Keratinocyte (primary cell): Measurements from ENCODE around the gene ABCG4. TPM values are rescaled to one million over a fixed set of nuclear protein-coding genes. Genes with fewer than 3 reads are reported as not detected.

Experiments used
- DNase-seq: peaks from one replicate; pipeline ENCODE4 v3.0.0-alpha.2; 2011; ENCODE audit warnings: low read depth, missing footprints, low spot score
- FAIRE-seq: peaks from 2 replicates; lab custom pipeline; 2011; peaks lifted over from hg19 to GRCh38; lab: Jason Lieb, UNC
- H2AFZ ChIP-seq: 2 replicates; pipeline ENCODE4 v1.6.0; 2012; ENCODE audit warnings: low read length, control low read depth, inconsistent platforms; ENCODE audit not compliant: control insufficient read depth
- H3K27ac ChIP-seq: 2 replicates; pipeline ENCODE4 v1.5.1; 2011; ENCODE audit warnings: low read length; ENCODE audit not compliant: control insufficient read depth, insufficient read depth
- H3K27me3 ChIP-seq: 3 replicates; pipeline ENCODE4 v1.6.0; 2011; ENCODE audit warnings: low read length; ENCODE audit not compliant: control insufficient read depth, insufficient read depth; ENCODE audit errors: extremely low read depth
- H3K36me3 ChIP-seq, 2 experiments: 2 replicates in 1 of 2; 3 replicates in 1 of 2; pipeline ENCODE4 v1.5.1; 2011; ENCODE audit warnings: low read length in 2 of 2, mild to moderate bottlenecking in 1 of 2; ENCODE audit not compliant: control insufficient read depth in 2 of 2, insufficient read depth in 2 of 2; ENCODE audit errors: extremely low read depth in 1 of 2
- H3K4me1 ChIP-seq: 3 replicates; pipeline ENCODE4 v1.5.1; 2011; ENCODE audit warnings: low read length; ENCODE audit not compliant: control insufficient read depth, insufficient read depth; ENCODE audit errors: extremely low read depth
- H3K4me2 ChIP-seq: 3 replicates; pipeline ENCODE4 v1.6.0; 2011; ENCODE audit warnings: low read depth, low read length; ENCODE audit not compliant: control insufficient read depth, insufficient read depth; ENCODE audit errors: extremely low read depth
- H3K4me3 ChIP-seq, 3 experiments: fragments of 200-600 bp in 1 of 3; sonication (generic) in 1 of 3; 2 replicates in 2 of 3; 3 replicates in 1 of 3; pipeline ENCODE4 v1.5.1; 2011 to 2016; ENCODE audit warnings: low read length in 3 of 3, mild to moderate bottlenecking in 3 of 3, control low read depth in 2 of 3, inconsistent platforms in 1 of 3, low read depth in 1 of 3, mixed read lengths in 1 of 3, mixed run types in 1 of 3, moderate library complexity in 1 of 3; ENCODE audit not compliant: control insufficient read depth in 2 of 3, insufficient read depth in 2 of 3; ENCODE audit errors: extremely low read depth in 1 of 3
- H3K79me2 ChIP-seq: 2 replicates; pipeline ENCODE4 v1.6.0; 2012; ENCODE audit warnings: low read length; ENCODE audit not compliant: control insufficient read depth, insufficient read depth
- H3K9ac ChIP-seq: 3 replicates; pipeline ENCODE4 v1.6.0; 2011; ENCODE audit warnings: low read length; ENCODE audit not compliant: control insufficient read depth, insufficient read depth; ENCODE audit errors: extremely low read depth
- H3K9me1 ChIP-seq: 3 replicates; pipeline ENCODE4 v1.6.0; 2011; ENCODE audit warnings: low read length; ENCODE audit not compliant: control insufficient read depth, insufficient read depth; ENCODE audit errors: extremely low read depth
- H3K9me3 ChIP-seq: 2 replicates; pipeline ENCODE4 v1.5.1; 2012; ENCODE audit warnings: low read depth, low read length; ENCODE audit not compliant: control insufficient read depth
- H4K20me1 ChIP-seq: 3 replicates; pipeline ENCODE4 v1.6.0; 2011; ENCODE audit warnings: low read length; ENCODE audit not compliant: control insufficient read depth, insufficient read depth; ENCODE audit errors: extremely low read depth
- EZH2 ChIP-seq: IDR thresholded peaks from one replicate; pipeline ENCODE4 v1.6.1; 2012; ENCODE audit warnings: inconsistent platforms, mild to moderate bottlenecking, low read length, moderate library complexity
- dilution Hi-C: fragments of 300-500 bp; cut with MboI; formaldehyde crosslinking; loops from one replicate; pipeline ENCODE4 v1.7.0; 2020; ENCODE audit warnings: low sequenced_read_pairs; ENCODE audit not compliant: extremely low pct_ligation_motif_present
- polyA plus RNA-seq, 5 experiments: library from polyadenylated mRNA; depleted of rRNA in 3 of 5; stranded (reverse) in 3 of 5; stranded (forward) in 1 of 5; unstranded in 1 of 5; fragments of >200 nt; gene quantifications; 1 replicate in 1 of 5; 2 replicates in 3 of 5; 3 replicates in 1 of 5; pipeline versions ENCODE4 v1.2.1 to v1.2.3, GENCODE V29; 2011 to 2012; ENCODE audit warnings: missing spikeins in 2 of 5, low read depth in 1 of 5, low replicate concordance in 1 of 5
- TF ChIP-seq, protein P1 (sequence below), 3 experiments: IDR thresholded peaks in 1 of 3; conservative IDR thresholded peaks in 1 of 3; optimal IDR thresholded peaks in 1 of 3; 2 replicates in 2 of 3; 3 replicates in 1 of 3; pipeline versions ENCODE3 to v1.5.1; 2011; ENCODE audit warnings: low read length in 3 of 3, mild to moderate bottlenecking in 3 of 3, moderate library complexity in 2 of 3, control low read depth in 1 of 3, inconsistent platforms in 1 of 3; ENCODE audit not compliant: insufficient read depth in 2 of 3; ENCODE audit errors: extremely low read depth in 1 of 3

ABCG4 gene
- polyA plus RNA-seq, 1 donor (not counting 4 experiments of a cell fraction or from before 2014, with no cell fraction given): 0.14 TPM

DNA sequence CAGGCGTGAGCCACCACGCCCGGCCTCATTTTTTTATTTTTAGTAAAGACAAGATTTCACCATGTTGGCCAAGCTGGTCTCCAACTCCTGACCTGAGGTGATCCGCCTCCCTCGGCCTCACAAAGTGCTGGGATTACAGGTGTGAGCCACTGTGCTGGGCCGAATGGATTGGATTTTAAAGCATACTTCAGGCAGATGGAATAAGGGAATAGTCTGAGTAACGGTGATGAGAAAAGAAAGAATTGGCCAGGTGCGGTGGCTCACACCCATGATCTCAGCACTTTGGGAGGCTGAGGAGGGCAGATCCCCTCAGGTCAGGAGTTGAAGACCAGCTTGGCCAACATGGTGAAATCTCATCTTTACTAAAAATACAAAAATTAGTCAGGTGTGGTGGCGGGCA lies 55.2 kb downstream of the ABCG4 start:
- DNase-seq: no peak
- Histone ChIP-seq H3K27ac (no peak overlapping the region), H3K79me2 (peaks cover 28% of the 10 kb centered on the region), H3K9me3 (no peaks in the 10 kb centered on the region), H3K4me1 (peaks cover 15% of the 10 kb centered on the region), H3K4me2 (no peak overlapping the region), H3K36me3 (no peaks in the 10 kb centered on the region), H2AFZ (no peak overlapping the region), H3K4me3 (no peak overlapping the region), H3K9ac (no peak overlapping the region), H4K20me1 (no peaks in the 10 kb centered on the region), H3K27me3 (no peaks in the 10 kb centered on the region), H3K9me1 (no peaks in the 10 kb centered on the region)
- dilution Hi-C loops: no loop called here
- TF ChIP-seq, protein P1, sequence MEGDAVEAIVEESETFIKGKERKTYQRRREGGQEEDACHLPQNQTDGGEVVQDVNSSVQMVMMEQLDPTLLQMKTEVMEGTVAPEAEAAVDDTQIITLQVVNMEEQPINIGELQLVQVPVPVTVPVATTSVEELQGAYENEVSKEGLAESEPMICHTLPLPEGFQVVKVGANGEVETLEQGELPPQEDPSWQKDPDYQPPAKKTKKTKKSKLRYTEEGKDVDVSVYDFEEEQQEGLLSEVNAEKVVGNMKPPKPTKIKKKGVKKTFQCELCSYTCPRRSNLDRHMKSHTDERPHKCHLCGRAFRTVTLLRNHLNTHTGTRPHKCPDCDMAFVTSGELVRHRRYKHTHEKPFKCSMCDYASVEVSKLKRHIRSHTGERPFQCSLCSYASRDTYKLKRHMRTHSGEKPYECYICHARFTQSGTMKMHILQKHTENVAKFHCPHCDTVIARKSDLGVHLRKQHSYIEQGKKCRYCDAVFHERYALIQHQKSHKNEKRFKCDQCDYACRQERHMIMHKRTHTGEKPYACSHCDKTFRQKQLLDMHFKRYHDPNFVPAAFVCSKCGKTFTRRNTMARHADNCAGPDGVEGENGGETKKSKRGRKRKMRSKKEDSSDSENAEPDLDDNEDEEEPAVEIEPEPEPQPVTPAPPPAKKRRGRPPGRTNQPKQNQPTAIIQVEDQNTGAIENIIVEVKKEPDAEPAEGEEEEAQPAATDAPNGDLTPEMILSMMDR (optimal IDR thresholded peaks at IDR 0.05 in 1 of 3, IDR thresholded peaks at IDR 0.05 in 1 of 3, conservative IDR thresholded peaks at IDR 0.05 in 1 of 3; ENCODE audit: extremely low read depth in 1 of 3, insufficient read depth in 2 of 3, low read length in 3 of 3): no peak
- no peak for FAIRE-seq

DNA sequence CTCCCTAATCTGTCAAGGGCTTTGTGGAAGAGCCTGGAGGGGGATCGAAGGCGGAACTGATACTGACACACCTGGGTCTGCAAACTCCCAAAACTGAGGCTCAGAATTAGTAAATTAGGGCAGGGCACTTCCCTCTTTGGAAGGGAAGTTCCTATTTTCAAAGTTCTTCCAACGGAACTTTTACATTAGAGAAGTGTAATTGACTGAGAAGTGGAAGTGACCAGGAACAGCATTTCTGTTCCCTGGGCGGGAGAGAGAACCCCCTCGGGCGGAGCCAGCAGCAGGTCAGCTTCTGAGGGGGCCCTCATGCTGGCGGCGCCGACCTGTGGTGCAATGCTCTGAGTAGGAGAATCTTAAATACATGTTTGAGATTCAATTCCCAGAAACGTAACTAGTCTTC lies 56.2 kb downstream of the ABCG4 start:
- H3K4me1 ChIP-seq: peaks cover 18% of the 10 kb centered on the region
- no peaks in the 10 kb centered on the region for H3K9me3 ChIP-seq
- dilution Hi-C loops: no loop called here
- H3K4me3 ChIP-seq: peak overlapping the region in 1 of 3 experiments; percentile 95
- TF ChIP-seq EZH2: no peak
- TF ChIP-seq, protein P1 (optimal IDR thresholded peaks at IDR 0.05 in 1 of 3, IDR thresholded peaks at IDR 0.05 in 1 of 3, conservative IDR thresholded peaks at IDR 0.05 in 1 of 3; ENCODE audit: extremely low read depth in 1 of 3, insufficient read depth in 2 of 3, low read length in 3 of 3): no peak
- H3K9me1 ChIP-seq: no peaks in the 10 kb centered on the region
- H2AFZ ChIP-seq: peak overlapping the region; percentile 66
- H3K79me2 ChIP-seq: peaks cover 38% of the 10 kb centered on the region
- no peak for FAIRE-seq
- peak overlapping the region; percentile 98 for H3K4me2 ChIP-seq
- no peak overlapping the region for H3K9ac ChIP-seq
- no peaks in the 10 kb centered on the region for H4K20me1 ChIP-seq
- no peaks in the 10 kb centered on the region for H3K36me3 ChIP-seq
- no peak overlapping the region for H3K27ac ChIP-seq
- no peak for DNase-seq
- no peaks in the 10 kb centered on the region for H3K27me3 ChIP-seq
